ENCODE results near the gene TTLL9. TPM values are rescaled to one million over a fixed set of nuclear protein-coding genes. Genes with fewer than 3 reads are reported as not detected.

Gene TTLL9
- total and polyA plus RNA-seq, 2 donors (not counting 1 experiment from before 2014, with no cell fraction given) = 0.74 to 0.76 TPM

DNA sequence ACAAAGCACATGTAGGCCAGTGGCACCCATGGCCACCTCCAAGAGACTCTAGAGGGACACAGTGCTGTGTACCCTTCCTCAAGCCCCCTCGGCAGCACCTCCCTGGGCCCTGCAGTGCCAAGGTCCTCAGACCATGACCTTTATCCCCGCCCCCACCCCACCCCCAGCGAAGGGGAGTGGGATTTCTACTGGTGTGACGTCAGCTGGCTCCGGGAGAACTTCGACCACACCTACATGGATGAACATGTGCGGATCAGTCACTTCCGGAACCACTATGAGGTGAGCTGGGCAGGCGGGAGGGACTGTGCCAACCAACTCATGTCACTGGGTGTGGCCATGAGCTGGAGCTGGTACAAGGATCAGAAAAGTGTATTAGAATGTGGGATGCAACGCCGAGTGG lies 38.0 kb downstream of the TTLL9 start:
- no peak for TF ChIP-seq EZH2 (IDR thresholded peaks at IDR 0.05; ENCODE audit: borderline replicate concordance, insufficient read depth, low read depth, low read length, poor library complexity, severe bottlenecking)
- TF ChIP-seq, protein P1, sequence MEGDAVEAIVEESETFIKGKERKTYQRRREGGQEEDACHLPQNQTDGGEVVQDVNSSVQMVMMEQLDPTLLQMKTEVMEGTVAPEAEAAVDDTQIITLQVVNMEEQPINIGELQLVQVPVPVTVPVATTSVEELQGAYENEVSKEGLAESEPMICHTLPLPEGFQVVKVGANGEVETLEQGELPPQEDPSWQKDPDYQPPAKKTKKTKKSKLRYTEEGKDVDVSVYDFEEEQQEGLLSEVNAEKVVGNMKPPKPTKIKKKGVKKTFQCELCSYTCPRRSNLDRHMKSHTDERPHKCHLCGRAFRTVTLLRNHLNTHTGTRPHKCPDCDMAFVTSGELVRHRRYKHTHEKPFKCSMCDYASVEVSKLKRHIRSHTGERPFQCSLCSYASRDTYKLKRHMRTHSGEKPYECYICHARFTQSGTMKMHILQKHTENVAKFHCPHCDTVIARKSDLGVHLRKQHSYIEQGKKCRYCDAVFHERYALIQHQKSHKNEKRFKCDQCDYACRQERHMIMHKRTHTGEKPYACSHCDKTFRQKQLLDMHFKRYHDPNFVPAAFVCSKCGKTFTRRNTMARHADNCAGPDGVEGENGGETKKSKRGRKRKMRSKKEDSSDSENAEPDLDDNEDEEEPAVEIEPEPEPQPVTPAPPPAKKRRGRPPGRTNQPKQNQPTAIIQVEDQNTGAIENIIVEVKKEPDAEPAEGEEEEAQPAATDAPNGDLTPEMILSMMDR (IDR thresholded peaks at IDR 0.05) = no peak
- H3K4me3 Mint-ChIP-seq = no peak overlapping the region
- no peak for ATAC-seq (ENCODE audit: low read depth)
- H2AFZ ChIP-seq (ENCODE audit: insufficient read depth, low read depth, low read length, poor library complexity, severe bottlenecking) = no peak overlapping the region
- H3K4me3 ChIP-seq (ENCODE audit: control extremely low read depth in 1 of 5, extremely low read depth in 1 of 5, insufficient read depth in 1 of 5, low read depth in 2 of 5, low read length in 4 of 5) = no peak overlapping the region
- H3K27me3 ChIP-seq (replicated peaks in 1 of 4; ENCODE audit: control extremely low read depth in 1 of 4, control insufficient read depth in 3 of 4, insufficient read depth in 4 of 4, low read length in 3 of 4) = no peaks in the 10 kb centered on the region
- no peak overlapping the region for H3K27ac Mint-ChIP-seq
- H3K4me1 ChIP-seq (ENCODE audit: control insufficient read depth in 2 of 2, insufficient read depth in 2 of 2, low read length in 2 of 2) = no peaks in the 10 kb centered on the region
- no peaks in the 10 kb centered on the region for H3K79me2 ChIP-seq (ENCODE audit: control insufficient read depth, insufficient read depth, low read length)
- H3K27ac ChIP-seq (ENCODE audit: low read length in 2 of 2) = no peak overlapping the region
- H3K9me3 Mint-ChIP-seq (ENCODE audit: insufficient read depth) = no peaks in the 10 kb centered on the region
- no peak overlapping the region for H3K9ac ChIP-seq (ENCODE audit: low read length)
- no peaks in the 10 kb centered on the region for H3K4me1 Mint-ChIP-seq
- intact Hi-C loops (cut with micrococcal nuclease) = no loop called here
- WGBS (ENCODE audit: insufficient coverage) = 89% methylated on average over 11 of the region's 11 CpGs
- ChIA-PET CTCF (no interaction called here), POLR2A (no interaction called here)
- no peak overlapping the region for H3K4me2 ChIP-seq (replicated peaks; ENCODE audit: low read depth, low read length, poor library complexity, severe bottlenecking)
- H3K27me3 Mint-ChIP-seq = no peaks in the 10 kb centered on the region
- no peaks in the 10 kb centered on the region for H4K20me1 ChIP-seq (ENCODE audit: control insufficient read depth, insufficient read depth, low read length, poor library complexity, severe bottlenecking)
- DNase-seq = no peak
- no peaks in the 10 kb centered on the region for H3K36me3 ChIP-seq (replicated peaks in 1 of 2; ENCODE audit: control extremely low read depth in 1 of 2, control insufficient read depth in 1 of 2, extremely low read depth in 1 of 2, insufficient read depth in 2 of 2, low read length in 1 of 2)
- H3K9me3 ChIP-seq (ENCODE audit: control extremely low read depth in 1 of 3, control insufficient read depth in 2 of 3, insufficient read depth in 1 of 3, low read length in 2 of 3) = no peaks in the 10 kb centered on the region

DNA sequence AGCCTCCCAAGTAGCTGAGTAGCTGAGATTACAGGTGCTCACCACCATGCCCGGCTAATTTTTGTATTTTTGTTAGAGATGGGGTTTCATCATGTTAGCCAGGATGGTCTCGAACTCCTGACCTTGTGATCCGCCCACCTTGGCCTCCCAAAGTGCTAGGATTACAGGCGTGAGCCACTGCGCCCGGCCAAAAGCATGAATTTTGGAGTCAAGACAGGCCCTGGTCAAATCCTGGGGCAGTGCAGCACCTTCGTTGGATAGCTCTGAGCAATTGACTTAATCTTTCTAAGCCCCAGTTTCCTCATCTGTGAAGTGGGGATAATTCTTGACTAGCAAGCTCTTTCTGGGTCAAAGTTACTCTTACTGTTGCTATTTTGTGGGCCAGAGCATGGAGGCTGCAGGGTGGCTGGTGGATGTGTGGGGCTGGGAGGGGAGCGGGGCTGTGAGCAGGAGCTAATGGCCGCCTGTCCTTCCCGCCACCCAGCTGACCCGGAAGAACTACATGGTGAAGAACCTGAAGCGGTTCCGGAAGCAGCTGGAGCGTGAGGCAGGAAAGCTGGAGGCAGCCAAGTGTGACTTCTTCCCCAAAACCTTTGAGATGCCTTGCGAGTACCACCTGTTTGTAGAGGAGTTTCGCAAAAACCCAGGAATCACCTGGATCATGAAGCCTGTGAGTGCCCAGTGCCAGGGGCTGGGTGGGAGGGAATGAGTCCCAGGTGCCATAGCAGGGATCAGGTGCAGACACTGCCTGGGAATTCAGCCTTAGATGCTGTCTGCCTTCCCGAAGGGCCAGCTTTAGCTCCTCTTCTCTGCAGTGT lies 39.0 kb downstream of the TTLL9 start:
- Mint-ChIP-seq H3K27ac (no peak overlapping the region), H3K4me1 (no peaks in the 10 kb centered on the region), H3K27me3 (no peaks in the 10 kb centered on the region), H3K4me3 (no peak overlapping the region), H3K9me3 (ENCODE audit: insufficient read depth) (no peaks in the 10 kb centered on the region)
- Histone ChIP-seq H3K4me3 (ENCODE audit: control extremely low read depth in 1 of 5, extremely low read depth in 1 of 5, insufficient read depth in 1 of 5, low read depth in 2 of 5, low read length in 4 of 5) (no peak overlapping the region), H3K27me3 (replicated peaks in 1 of 4; ENCODE audit: control extremely low read depth in 1 of 4, control insufficient read depth in 3 of 4, insufficient read depth in 4 of 4, low read length in 3 of 4) (no peaks in the 10 kb centered on the region), H2AFZ (ENCODE audit: insufficient read depth, low read depth, low read length, poor library complexity, severe bottlenecking) (no peak overlapping the region), H3K36me3 (replicated peaks in 1 of 2; ENCODE audit: control extremely low read depth in 1 of 2, control insufficient read depth in 1 of 2, extremely low read depth in 1 of 2, insufficient read depth in 2 of 2, low read length in 1 of 2) (no peaks in the 10 kb centered on the region), H3K4me1 (ENCODE audit: control insufficient read depth in 2 of 2, insufficient read depth in 2 of 2, low read length in 2 of 2) (no peaks in the 10 kb centered on the region), H3K9ac (ENCODE audit: low read length) (no peak overlapping the region), H3K9me3 (ENCODE audit: control extremely low read depth in 1 of 3, control insufficient read depth in 2 of 3, insufficient read depth in 1 of 3, low read length in 2 of 3) (no peaks in the 10 kb centered on the region), H3K79me2 (ENCODE audit: control insufficient read depth, insufficient read depth, low read length) (no peaks in the 10 kb centered on the region), H3K27ac (ENCODE audit: low read length in 2 of 2) (no peak overlapping the region), H3K4me2 (replicated peaks; ENCODE audit: low read depth, low read length, poor library complexity, severe bottlenecking) (no peak overlapping the region), H4K20me1 (ENCODE audit: control insufficient read depth, insufficient read depth, low read length, poor library complexity, severe bottlenecking) (no peaks in the 10 kb centered on the region)
- POLR2A ChIA-PET = no interaction called here
- CTCF ChIA-PET = no interaction called here
- WGBS (ENCODE audit: insufficient coverage) = 94% methylated on average over 16 of the region's 17 CpGs
- no peak for ATAC-seq (ENCODE audit: low read depth)
- intact Hi-C loops (cut with micrococcal nuclease) = no loop called here
- DNase-seq = no peak
- TF ChIP-seq EZH2 (IDR thresholded peaks at IDR 0.05; ENCODE audit: borderline replicate concordance, insufficient read depth, low read depth, low read length, poor library complexity, severe bottlenecking) = no peak

Measured in B cell (primary cell).